ENCODE data around the gene MEGF6.

DNA sequence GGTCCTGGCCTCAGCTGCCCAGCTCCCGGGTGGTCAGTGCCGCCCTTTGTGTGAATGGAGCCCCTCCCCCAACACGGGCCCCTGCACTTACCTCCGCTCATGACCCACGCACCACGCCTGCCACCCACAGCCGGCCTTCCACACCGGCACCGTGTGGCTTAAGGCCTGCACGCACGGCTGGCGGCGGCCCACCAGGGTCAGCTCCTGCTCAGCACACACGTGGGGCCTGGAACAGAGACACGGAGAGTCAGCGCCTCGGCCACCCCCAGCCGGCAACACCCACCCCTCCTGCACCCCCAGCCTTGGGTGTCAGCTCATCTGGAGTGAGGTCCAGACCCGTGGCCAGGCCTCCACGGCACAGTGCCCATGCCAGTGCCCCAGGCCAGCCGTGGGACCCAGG lies 8.9 kb downstream of the MEGF6 start:
- TF ChIP-seq, protein P1, sequence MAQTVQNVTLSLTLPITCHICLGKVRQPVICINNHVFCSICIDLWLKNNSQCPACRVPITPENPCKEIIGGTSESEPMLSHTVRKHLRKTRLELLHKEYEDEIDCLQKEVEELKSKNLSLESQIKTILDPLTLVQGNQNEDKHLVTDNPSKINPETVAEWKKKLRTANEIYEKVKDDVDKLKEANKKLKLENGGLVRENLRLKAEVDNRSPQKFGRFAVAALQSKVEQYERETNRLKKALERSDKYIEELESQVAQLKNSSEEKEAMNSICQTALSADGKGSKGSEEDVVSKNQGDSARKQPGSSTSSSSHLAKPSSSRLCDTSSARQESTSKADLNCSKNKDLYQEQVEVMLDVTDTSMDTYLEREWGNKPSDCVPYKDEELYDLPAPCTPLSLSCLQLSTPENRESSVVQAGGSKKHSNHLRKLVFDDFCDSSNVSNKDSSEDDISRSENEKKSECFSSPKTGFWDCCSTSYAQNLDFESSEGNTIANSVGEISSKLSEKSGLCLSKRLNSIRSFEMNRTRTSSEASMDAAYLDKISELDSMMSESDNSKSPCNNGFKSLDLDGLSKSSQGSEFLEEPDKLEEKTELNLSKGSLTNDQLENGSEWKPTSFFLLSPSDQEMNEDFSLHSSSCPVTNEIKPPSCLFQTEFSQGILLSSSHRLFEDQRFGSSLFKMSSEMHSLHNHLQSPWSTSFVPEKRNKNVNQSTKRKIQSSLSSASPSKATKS (CRISPR knock-in tag; IDR thresholded peaks at IDR 0.05) = no peak
- TF ChIP-seq NFXL1 (CRISPR knock-in tag; IDR thresholded peaks at IDR 0.05) (no peak), ZKSCAN1 (IDR thresholded peaks at IDR 0.05; ENCODE audit: low read depth, low read length) (no peak), POLR2A (conservative IDR thresholded peaks at IDR 0.05) (no peak), HDAC2 (IDR thresholded peaks at IDR 0.05) (no peak), NCOR1 (IDR thresholded peaks at IDR 0.05) (no peak), YY1 (IDR thresholded peaks at IDR 0.05; ENCODE audit: borderline replicate concordance in 1 of 3, control insufficient read depth in 1 of 3, extremely low read depth in 1 of 3, insufficient read depth in 3 of 3, insufficient read length in 1 of 3, insufficient replicate concordance in 2 of 3, low read depth in 1 of 3, low read length in 2 of 3) (no peak), ZNF436 (CRISPR knock-in tag; IDR thresholded peaks at IDR 0.05) (no peak), POLR3G (IDR thresholded peaks at IDR 0.05; ENCODE audit: extremely low read depth, insufficient read length, insufficient replicate concordance) (no peak)
- TF ChIP-seq, protein P2, sequence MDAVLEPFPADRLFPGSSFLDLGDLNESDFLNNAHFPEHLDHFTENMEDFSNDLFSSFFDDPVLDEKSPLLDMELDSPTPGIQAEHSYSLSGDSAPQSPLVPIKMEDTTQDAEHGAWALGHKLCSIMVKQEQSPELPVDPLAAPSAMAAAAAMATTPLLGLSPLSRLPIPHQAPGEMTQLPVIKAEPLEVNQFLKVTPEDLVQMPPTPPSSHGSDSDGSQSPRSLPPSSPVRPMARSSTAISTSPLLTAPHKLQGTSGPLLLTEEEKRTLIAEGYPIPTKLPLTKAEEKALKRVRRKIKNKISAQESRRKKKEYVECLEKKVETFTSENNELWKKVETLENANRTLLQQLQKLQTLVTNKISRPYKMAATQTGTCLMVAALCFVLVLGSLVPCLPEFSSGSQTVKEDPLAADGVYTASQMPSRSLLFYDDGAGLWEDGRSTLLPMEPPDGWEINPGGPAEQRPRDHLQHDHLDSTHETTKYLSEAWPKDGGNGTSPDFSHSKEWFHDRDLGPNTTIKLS (IDR thresholded peaks at IDR 0.05; ENCODE audit: borderline replicate concordance, low read depth) = no peak
- TF ChIP-seq, protein P3, sequence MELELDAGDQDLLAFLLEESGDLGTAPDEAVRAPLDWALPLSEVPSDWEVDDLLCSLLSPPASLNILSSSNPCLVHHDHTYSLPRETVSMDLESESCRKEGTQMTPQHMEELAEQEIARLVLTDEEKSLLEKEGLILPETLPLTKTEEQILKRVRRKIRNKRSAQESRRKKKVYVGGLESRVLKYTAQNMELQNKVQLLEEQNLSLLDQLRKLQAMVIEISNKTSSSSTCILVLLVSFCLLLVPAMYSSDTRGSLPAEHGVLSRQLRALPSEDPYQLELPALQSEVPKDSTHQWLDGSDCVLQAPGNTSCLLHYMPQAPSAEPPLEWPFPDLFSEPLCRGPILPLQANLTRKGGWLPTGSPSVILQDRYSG (tag; conservative IDR thresholded peaks at IDR 0.05; ENCODE audit: low read depth) = no peak
- TF ChIP-seq, protein P4, sequence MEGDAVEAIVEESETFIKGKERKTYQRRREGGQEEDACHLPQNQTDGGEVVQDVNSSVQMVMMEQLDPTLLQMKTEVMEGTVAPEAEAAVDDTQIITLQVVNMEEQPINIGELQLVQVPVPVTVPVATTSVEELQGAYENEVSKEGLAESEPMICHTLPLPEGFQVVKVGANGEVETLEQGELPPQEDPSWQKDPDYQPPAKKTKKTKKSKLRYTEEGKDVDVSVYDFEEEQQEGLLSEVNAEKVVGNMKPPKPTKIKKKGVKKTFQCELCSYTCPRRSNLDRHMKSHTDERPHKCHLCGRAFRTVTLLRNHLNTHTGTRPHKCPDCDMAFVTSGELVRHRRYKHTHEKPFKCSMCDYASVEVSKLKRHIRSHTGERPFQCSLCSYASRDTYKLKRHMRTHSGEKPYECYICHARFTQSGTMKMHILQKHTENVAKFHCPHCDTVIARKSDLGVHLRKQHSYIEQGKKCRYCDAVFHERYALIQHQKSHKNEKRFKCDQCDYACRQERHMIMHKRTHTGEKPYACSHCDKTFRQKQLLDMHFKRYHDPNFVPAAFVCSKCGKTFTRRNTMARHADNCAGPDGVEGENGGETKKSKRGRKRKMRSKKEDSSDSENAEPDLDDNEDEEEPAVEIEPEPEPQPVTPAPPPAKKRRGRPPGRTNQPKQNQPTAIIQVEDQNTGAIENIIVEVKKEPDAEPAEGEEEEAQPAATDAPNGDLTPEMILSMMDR (IDR thresholded peaks at IDR 0.05 in 2 of 3, conservative IDR thresholded peaks at IDR 0.05 in 1 of 3; ENCODE audit: insufficient read depth in 2 of 3, low read depth in 1 of 3, low read length in 3 of 3) = no peak

Measured in K562 (cell line).